Brain microvascular endothelial cell (primary cell): ENCODE data around the gene DOK1.
"Not testable (repeated sequence)": the region's sequence is repeated elsewhere in the genome, so short reads cannot be mapped to it uniquely, and the experiment has no call there.

Source experiments
- DNase-seq: peaks from one replicate; pipeline ENCODE4 v3.0.0-alpha.2; 2020
- H3K27ac ChIP-seq: fragments of 250-450 bp; sonication (Bioruptor Pico); 2 replicates; pipeline ENCODE4 v1.5.1; 2020; ENCODE audit warnings: mild to moderate bottlenecking, moderate library complexity
- H3K27me3 ChIP-seq: fragments of 250-450 bp; sonication (Bioruptor Pico); replicated peaks from 2 replicates; pipeline ENCODE4 v1.5.1; 2020; ENCODE audit warnings: mild to moderate bottlenecking
- H3K36me3 ChIP-seq: fragments of 250-450 bp; sonication (Bioruptor Pico); replicated peaks from 2 replicates; pipeline ENCODE4 v1.5.1; 2020; ENCODE audit warnings: mild to moderate bottlenecking
- H3K4me3 ChIP-seq: 2 replicates; pipeline ENCODE4 v1.5.1; 2011; ENCODE audit warnings: low read depth, mild to moderate bottlenecking, control low read depth, low read length, moderate library complexity
- in situ Hi-C: cut with HindIII; loops from 2 replicates; pipeline ENCODE4 v1.10.0; 2017; ENCODE audit warnings: low sequenced_read_pairs, low pct_ligation_motif_present
- TF ChIP-seq, protein P1 (sequence below): IDR thresholded peaks from 2 replicates; pipeline ENCODE4 v1.5.1; 2011; ENCODE audit warnings: low read depth, mild to moderate bottlenecking, moderate library complexity, low read length, control low read depth, inconsistent platforms; ENCODE audit errors: missing control alignments

DOK1 gene

DNA sequence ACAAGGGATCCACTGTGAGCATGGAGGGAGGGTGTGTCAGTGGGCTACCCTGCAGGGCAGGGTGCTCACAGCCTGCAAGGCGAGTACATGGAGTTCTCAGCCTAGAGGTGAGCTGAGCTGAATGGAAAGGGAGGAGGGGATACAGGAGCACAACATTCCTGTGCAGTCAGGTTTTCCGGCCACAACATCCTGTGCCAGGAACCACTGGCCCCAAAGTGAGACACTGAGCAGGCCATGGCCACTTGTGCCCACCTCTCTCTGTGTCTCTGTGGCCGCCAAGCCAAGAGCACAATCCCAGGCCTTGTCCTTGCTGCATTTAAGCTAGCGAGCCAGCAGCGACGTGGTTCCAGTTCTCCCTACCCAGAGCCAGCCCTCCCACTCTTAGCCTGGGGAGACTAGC lies 6.1 kb downstream of the DOK1 start:
- Histone ChIP-seq H3K4me3 (no peak overlapping the region), H3K36me3 (peaks cover 6% of the 10 kb centered on the region), H3K27me3 (no peaks in the 10 kb centered on the region), H3K27ac (no peak overlapping the region)
- no peak for DNase-seq
- TF ChIP-seq, protein P1, sequence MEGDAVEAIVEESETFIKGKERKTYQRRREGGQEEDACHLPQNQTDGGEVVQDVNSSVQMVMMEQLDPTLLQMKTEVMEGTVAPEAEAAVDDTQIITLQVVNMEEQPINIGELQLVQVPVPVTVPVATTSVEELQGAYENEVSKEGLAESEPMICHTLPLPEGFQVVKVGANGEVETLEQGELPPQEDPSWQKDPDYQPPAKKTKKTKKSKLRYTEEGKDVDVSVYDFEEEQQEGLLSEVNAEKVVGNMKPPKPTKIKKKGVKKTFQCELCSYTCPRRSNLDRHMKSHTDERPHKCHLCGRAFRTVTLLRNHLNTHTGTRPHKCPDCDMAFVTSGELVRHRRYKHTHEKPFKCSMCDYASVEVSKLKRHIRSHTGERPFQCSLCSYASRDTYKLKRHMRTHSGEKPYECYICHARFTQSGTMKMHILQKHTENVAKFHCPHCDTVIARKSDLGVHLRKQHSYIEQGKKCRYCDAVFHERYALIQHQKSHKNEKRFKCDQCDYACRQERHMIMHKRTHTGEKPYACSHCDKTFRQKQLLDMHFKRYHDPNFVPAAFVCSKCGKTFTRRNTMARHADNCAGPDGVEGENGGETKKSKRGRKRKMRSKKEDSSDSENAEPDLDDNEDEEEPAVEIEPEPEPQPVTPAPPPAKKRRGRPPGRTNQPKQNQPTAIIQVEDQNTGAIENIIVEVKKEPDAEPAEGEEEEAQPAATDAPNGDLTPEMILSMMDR: no peak
- in situ Hi-C loops: no loop called here

DNA sequence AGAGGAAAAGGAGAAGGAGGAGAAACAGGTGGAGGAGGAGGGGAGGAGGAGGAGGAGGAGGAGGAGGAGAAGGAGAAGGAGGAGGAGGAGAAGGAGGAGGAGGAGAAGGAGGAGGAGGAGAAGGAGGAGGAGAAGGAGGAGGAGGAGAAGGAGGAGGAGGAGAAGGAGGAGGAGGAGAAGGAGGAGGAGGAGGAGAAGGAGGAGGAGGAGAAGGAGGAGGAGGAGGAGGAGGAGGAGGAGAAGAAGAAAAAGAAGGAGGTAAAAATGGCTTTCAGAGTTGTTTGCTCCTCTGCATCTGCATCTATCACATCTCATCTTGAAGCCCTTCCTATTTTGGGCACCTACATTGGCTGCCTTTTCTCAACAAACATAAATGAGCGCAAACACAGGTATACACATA lies 6.5 kb downstream of the DOK1 start:
- DNase-seq, in situ Hi-C loops, H3K36me3 ChIP-seq, H3K27ac ChIP-seq, H3K27me3 ChIP-seq, H3K4me3 ChIP-seq: not testable (repeated sequence)

- DNase-seq: no peak
- H3K27ac ChIP-seq: no peak overlapping the region
- in situ Hi-C loops: no loop called here
- H3K36me3 ChIP-seq: no peaks in the 10 kb centered on the region
- TF ChIP-seq, protein P1: no peak
- H3K4me3 ChIP-seq: no peak overlapping the region
- H3K27me3 ChIP-seq: no peaks in the 10 kb centered on the region
Observed at GRCh38 chr2:74562126-74562775, 7.7 kb downstream of the DOK1 start.

DNA sequence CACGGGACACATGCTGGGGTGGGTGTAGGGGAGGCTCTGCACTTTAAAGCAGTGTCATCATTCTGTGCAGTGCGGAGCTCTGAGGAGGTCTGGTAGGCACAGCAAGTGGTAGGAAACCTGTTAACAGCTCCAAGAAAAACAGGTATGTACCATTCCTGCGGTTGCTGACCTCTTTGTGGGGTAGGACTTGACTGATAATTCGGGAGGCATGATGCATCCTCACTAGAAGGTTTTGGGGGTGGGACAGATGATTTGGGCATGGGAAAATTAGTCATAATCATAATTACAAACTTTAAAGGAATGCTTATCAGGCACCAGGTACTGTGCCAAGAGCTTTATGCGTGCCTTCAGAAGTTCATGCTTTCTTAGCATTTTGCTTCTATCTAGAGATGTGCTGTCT lies 9.7 kb downstream of the DOK1 start:
- in situ Hi-C loops: no loop called here

GRCh38 chr2:74566076-74566753 lies 11.7 kb downstream of the DOK1 start:
- TF ChIP-seq, protein P1: no peak
- Histone ChIP-seq H3K27me3 (no peaks in the 10 kb centered on the region), H3K4me3 (no peak overlapping the region), H3K27ac (peak overlapping the region; percentile 77), H3K36me3 (no peaks in the 10 kb centered on the region)
- DNase-seq: no peak
- in situ Hi-C loops: no loop called here

More for the DNA sequence above, 9.7 kb downstream of the DOK1 start:
- H3K36me3 ChIP-seq: no peaks in the 10 kb centered on the region
- DNase-seq: no peak
- TF ChIP-seq, protein P1: no peak
- H3K4me3 ChIP-seq: no peak overlapping the region
- no peaks in the 10 kb centered on the region for H3K27me3 ChIP-seq
- H3K27ac ChIP-seq: no peak overlapping the region

DNA sequence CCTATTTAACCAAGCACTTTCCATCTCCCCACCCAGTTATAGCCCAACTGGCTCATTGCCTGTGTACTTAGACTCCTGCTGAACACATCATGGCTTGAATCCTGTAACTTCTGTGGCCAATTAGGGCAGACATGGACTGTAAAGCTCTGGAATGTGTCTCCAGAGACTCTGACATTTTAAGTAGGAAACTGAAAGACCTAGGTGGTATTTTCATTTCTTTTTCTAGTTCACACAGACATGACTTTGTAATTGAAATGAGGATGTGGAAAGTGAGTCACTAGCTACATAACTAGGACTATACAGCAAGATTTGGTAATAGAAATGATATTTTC lies 12.2 kb downstream of the DOK1 start:
- no peak overlapping the region for H3K4me3 ChIP-seq
- DNase-seq: peak; percentile 70
- no peaks in the 10 kb centered on the region for H3K36me3 ChIP-seq
- in situ Hi-C loops: no loop called here
- TF ChIP-seq, protein P1: no peak
- no peaks in the 10 kb centered on the region for H3K27me3 ChIP-seq
- peak overlapping the region; percentile 77 for H3K27ac ChIP-seq
